K562 (cell line): ENCODE data around the gene ARHGAP25. TPM values are rescaled to one million over a fixed set of nuclear protein-coding genes. Genes with fewer than 3 reads are reported as not detected.

Source experiments
- CREB3 ChIP-seq: fragments of 450-650 bp; conservative IDR thresholded peaks from 2 replicates; pipeline ENCODE4 v1.6.1; 2016; ENCODE audit warnings: missing genetic modification characterization, low read depth, mild to moderate bottlenecking, missing compliant biosample characterization, moderate library complexity
- HDAC8 ChIP-seq: fragments of 450-650 bp; IDR thresholded peaks from 2 replicates; pipeline ENCODE4 v1.6.1; 2016; ENCODE audit warnings: mild to moderate bottlenecking, missing genetic modification characterization, moderate library complexity, missing compliant biosample characterization
- HMBOX1 ChIP-seq: sonication (generic); IDR thresholded peaks from 2 replicates; pipeline ENCODE4 v1.6.1; 2016
- ZBTB11 ChIP-seq, 3 experiments: fragments of 200-800 bp in 1 of 3; fragments of 250-450 bp in 1 of 3; fragments of 450-650 bp in 1 of 3; sonication (Bioruptor Pico) in 1 of 3; sonication (Bioruptor generic) in 1 of 3; formaldehyde crosslinking in 1 of 3; IDR thresholded peaks; 2 replicates each; pipeline versions ENCODE4 v1.6.1 to v1.8.0; 2016 to 2022; ENCODE audit warnings: mild to moderate bottlenecking in 2 of 3, missing genetic modification characterization in 2 of 3, missing compliant biosample characterization in 1 of 3, moderate library complexity in 1 of 3
- ZBTB17 ChIP-seq: fragments of 450-650 bp; formaldehyde crosslinking; IDR thresholded peaks from 2 replicates; pipeline ENCODE4 v1.4.0; 2020; ENCODE audit warnings: mild to moderate bottlenecking
- polyA plus RNA-seq, 8 experiments: library from polyadenylated mRNA; depleted of rRNA in 4 of 8; stranded (reverse) in 5 of 8; unstranded in 3 of 8; fragments of >200 nt; fragmentation: Nextera tagmentation in 2 of 8; fragmentation: Illumina TruSeq in 1 of 8; extraction: Ambion mirVana in 2 of 8; extraction: Trizol in 1 of 8; gene quantifications; 2 replicates each; pipeline versions ENCODE4 v1.2.1 to v1.2.3, GENCODE V29; 2011 to 2014; ENCODE audit warnings: inconsistent platforms in 1 of 8, missing spikeins in 1 of 8
- total RNA-seq, 7 experiments: library from RNA; depleted of rRNA in 6 of 7; stranded (reverse); fragments of >200 nt in 6 of 7; fragmentation: Illumina TruSeq in 2 of 7; extraction: Trizol in 2 of 7; gene quantifications; 2 replicates each; pipeline versions ENCODE4 v1.2.1 to v1.2.3, GENCODE V29; 2011 to 2021; ENCODE audit warnings: low replicate concordance in 1 of 7

Gene ARHGAP25
- total and polyA plus RNA-seq, 9 of the 15 experiments (the other 6 are each of a cell fraction or from before 2014, with no cell fraction given): 4.9 to 14.8 (median 10.7) TPM

GRCh38 chr2:68765739-68766375 lies 31.2 kb downstream of the ARHGAP25 start (continued):
- peak; percentile 9; the same call in 1 of the 2 replicates for TF ChIP-seq HMBOX1
- TF ChIP-seq CREB3 (tag): 0 out of 2 replicates have a peak, but pooled peaks have one; percentile 37
- TF ChIP-seq ZBTB11 (CRISPR knock-in tag; IDR thresholded peaks at IDR 0.05): 0 out of 6 replicates have a peak, but pooled peaks of 1 of the 3 experiments have one; percentile 41
- 0 out of 2 replicates have a peak, but pooled peaks have one; percentile 18 for TF ChIP-seq ZBTB17 (CRISPR knock-in tag)
- no peak for TF ChIP-seq HDAC8
